GM12801 (cell line): ENCODE results near the gene DUSP6.

Experiments used
- TF ChIP-seq, protein P1 (sequence below): IDR thresholded peaks from one replicate; pipeline ENCODE4 v1.5.1; 2011; ENCODE audit warnings: control low read depth; ENCODE audit not compliant: insufficient read length; ENCODE audit errors: extremely low read depth

Gene DUSP6, protein sequence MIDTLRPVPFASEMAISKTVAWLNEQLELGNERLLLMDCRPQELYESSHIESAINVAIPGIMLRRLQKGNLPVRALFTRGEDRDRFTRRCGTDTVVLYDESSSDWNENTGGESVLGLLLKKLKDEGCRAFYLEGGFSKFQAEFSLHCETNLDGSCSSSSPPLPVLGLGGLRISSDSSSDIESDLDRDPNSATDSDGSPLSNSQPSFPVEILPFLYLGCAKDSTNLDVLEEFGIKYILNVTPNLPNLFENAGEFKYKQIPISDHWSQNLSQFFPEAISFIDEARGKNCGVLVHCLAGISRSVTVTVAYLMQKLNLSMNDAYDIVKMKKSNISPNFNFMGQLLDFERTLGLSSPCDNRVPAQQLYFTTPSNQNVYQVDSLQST

GRCh38 chr12:89352492-89353187, at the start of gene DUSP6:
TSS of gene DUSP6 (minus strand) at chr12:89352501. CDS start at chr12:89352039, 462 bp downstream.
- TF ChIP-seq, protein P1, sequence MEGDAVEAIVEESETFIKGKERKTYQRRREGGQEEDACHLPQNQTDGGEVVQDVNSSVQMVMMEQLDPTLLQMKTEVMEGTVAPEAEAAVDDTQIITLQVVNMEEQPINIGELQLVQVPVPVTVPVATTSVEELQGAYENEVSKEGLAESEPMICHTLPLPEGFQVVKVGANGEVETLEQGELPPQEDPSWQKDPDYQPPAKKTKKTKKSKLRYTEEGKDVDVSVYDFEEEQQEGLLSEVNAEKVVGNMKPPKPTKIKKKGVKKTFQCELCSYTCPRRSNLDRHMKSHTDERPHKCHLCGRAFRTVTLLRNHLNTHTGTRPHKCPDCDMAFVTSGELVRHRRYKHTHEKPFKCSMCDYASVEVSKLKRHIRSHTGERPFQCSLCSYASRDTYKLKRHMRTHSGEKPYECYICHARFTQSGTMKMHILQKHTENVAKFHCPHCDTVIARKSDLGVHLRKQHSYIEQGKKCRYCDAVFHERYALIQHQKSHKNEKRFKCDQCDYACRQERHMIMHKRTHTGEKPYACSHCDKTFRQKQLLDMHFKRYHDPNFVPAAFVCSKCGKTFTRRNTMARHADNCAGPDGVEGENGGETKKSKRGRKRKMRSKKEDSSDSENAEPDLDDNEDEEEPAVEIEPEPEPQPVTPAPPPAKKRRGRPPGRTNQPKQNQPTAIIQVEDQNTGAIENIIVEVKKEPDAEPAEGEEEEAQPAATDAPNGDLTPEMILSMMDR, result no peak

- TF ChIP-seq, protein P1, result no peak
Measured at GRCh38 chr12:89401433-89402058, 49.2 kb upstream of the DUSP6 start.

DNA sequence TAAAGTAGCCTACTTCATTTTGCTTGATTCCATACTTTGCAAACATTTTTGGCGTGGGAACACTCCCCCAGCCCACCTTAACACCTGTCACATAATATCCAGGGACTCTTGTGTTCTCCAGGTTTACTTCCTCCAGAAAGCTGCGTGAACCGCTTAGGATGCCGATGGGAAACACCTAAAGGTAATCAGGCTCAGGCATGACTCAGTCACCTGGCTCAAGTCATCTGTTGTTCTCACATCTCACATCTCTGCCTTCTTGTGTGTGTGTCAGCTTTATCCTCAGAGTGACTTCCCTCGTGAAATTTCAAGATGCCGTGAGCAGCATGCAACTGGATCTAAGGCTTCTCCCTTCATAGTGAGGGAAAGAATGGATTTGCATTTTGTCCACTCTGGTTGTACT, 48.1 kb upstream of the DUSP6 start:
- TF ChIP-seq, protein P1, result no peak

DNA sequence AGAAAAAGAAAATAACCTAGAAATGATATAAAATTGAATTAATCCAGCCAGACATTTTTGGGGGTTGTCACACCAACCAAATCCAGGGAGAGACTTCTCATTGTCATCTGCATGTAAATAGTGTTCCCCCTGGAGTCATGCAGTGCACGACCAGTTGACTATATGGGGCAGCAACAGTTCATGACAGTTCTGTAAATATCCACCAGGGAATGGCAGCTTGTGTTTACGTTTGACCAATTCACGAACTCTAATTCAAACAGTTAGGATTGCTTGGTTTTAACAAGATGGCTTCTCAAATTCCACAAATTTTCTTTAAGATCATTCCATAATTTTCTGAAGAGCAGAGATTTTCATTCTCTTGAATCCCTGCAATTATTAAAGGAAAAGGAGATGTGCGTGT, 43.4 kb upstream of the DUSP6 start:
- TF ChIP-seq, protein P1, result no peak

- TF ChIP-seq, protein P1, result no peak
Measured at GRCh38 chr12:89393551-89394121, 41.3 kb upstream of the DUSP6 start.

DNA sequence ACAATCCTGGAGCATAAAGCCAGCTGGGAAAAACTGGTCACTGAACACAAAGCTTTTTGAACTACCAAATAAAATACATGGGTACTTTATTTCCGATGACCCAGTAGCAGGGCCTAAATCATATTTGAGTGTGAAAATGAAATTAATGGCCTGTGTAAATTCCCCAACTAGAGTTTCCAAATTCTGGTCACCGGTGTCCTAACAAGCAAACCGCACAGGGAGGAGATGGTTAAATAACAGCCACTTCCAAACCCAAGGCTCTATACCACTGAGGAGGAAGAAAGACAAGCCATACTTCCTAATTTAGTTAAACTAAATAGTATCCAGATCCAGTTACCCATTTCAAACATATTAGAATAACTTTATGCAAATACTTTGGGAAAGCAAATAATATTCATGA, 40.1 kb upstream of the DUSP6 start:
- TF ChIP-seq, protein P1, result no peak

GRCh38 chr12:89391726-89392336, 39.5 kb upstream of the DUSP6 start:
- TF ChIP-seq, protein P1, result no peak
